ENCODE measurements around the gene SORCS1. TPM values are rescaled to one million over a fixed set of nuclear protein-coding genes. Genes with fewer than 3 reads are reported as not detected.

SORCS1 gene
- total and polyA plus RNA-seq, 2 experiments from 2014 or later, result 2.9 to 8.9 TPM

DNA sequence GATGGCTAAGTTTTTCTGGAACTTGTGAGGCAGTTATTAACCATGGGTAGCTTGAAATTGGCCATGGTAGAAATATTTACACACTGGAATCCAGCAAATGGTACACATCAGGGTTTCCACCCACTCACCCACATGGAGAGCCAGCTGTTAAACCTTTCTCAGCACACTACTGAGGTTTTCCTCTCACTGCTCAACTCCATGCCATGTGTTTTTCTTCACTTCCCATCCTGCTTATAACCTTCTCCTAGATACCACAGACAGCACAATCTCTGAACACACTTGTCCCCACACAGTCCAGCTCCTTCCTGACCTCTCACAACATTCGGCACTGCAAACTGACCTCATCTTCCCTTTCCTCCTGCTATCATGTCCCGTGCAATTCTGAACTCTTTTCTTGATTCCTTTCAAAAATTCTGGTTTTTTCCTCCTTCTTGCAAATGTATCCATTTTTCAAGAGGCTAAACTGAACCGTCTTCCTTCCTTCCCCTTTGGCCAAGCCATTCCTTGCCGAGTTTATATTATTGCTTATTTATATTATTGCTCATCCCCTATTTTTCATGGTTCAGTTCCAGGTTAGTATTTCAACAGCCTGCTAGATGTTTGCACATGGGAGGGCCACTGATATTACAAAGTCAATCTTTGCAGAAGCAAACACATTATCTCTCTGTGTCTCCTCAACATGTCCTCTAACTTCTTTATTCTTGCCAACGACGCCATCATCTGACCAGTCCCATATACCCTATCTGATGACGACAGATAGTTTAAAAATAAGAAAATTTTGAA, 606.4 kb downstream of the SORCS1 start:
- no peaks in the 10 kb centered on the region for H3K36me3 Mint-ChIP-seq (ENCODE audit: low read depth)
- H3K27ac Mint-ChIP-seq, result no peak overlapping the region
- no peak overlapping the region for H3K4me3 ChIP-seq
- no peaks in the 10 kb centered on the region for H3K9me3 Mint-ChIP-seq
- H3K4me2 ChIP-seq, result no peak overlapping the region
- DNase-seq (ENCODE audit: low spot score) (no peak), ATAC-seq (no peak)
- no peaks in the 10 kb centered on the region for H3F3A ChIP-seq (replicated peaks; ENCODE audit: low read depth)
- H3K27me3 Mint-ChIP-seq (ENCODE audit: insufficient read depth, low read depth, poor library complexity), result no peaks in the 10 kb centered on the region
- H3K36me3 ChIP-seq (ENCODE audit: insufficient read depth), result no peaks in the 10 kb centered on the region
- H3K4me3 Mint-ChIP-seq, result no peak overlapping the region
- no peaks in the 10 kb centered on the region for H4K20me1 ChIP-seq (replicated peaks; ENCODE audit: insufficient read depth)
- H3K4me1 ChIP-seq (ENCODE audit: insufficient read depth), result peaks cover 9% of the 10 kb centered on the region; the same call in 1 of the 2 replicates
- no peaks in the 10 kb centered on the region for H3K9me2 ChIP-seq (ENCODE audit: insufficient read depth)
- H3K27me3 ChIP-seq (ENCODE audit: insufficient read depth), result no peaks in the 10 kb centered on the region
- H3K4me1 Mint-ChIP-seq, result peaks cover 13% of the 10 kb centered on the region
- H2AFZ ChIP-seq, result no peak overlapping the region
- TF ChIP-seq ZNF331 (CRISPR knock-in tag; IDR thresholded peaks at IDR 0.05; ENCODE audit: low read depth) (no peak), JUNB (IDR thresholded peaks at IDR 0.05; ENCODE audit: unreplicated experiment) (no peak), EZH2 (IDR thresholded peaks at IDR 0.05; ENCODE audit: low read depth, unreplicated experiment) (no peak), POLR2AphosphoS5 (IDR thresholded peaks at IDR 0.05; ENCODE audit: low read depth) (no peak)
- TF ChIP-seq, protein P1, sequence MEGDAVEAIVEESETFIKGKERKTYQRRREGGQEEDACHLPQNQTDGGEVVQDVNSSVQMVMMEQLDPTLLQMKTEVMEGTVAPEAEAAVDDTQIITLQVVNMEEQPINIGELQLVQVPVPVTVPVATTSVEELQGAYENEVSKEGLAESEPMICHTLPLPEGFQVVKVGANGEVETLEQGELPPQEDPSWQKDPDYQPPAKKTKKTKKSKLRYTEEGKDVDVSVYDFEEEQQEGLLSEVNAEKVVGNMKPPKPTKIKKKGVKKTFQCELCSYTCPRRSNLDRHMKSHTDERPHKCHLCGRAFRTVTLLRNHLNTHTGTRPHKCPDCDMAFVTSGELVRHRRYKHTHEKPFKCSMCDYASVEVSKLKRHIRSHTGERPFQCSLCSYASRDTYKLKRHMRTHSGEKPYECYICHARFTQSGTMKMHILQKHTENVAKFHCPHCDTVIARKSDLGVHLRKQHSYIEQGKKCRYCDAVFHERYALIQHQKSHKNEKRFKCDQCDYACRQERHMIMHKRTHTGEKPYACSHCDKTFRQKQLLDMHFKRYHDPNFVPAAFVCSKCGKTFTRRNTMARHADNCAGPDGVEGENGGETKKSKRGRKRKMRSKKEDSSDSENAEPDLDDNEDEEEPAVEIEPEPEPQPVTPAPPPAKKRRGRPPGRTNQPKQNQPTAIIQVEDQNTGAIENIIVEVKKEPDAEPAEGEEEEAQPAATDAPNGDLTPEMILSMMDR (conservative IDR thresholded peaks at IDR 0.05; ENCODE audit: low read depth in 2 of 2), result peak in 1 of 2 experiments; percentile 35; a peak in 2 of 4 replicates
- TF ChIP-seq, protein P2, sequence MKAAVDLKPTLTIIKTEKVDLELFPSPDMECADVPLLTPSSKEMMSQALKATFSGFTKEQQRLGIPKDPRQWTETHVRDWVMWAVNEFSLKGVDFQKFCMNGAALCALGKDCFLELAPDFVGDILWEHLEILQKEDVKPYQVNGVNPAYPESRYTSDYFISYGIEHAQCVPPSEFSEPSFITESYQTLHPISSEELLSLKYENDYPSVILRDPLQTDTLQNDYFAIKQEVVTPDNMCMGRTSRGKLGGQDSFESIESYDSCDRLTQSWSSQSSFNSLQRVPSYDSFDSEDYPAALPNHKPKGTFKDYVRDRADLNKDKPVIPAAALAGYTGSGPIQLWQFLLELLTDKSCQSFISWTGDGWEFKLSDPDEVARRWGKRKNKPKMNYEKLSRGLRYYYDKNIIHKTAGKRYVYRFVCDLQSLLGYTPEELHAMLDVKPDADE (IDR thresholded peaks at IDR 0.05), result no peak
- no peak overlapping the region for H3K27ac ChIP-seq (ENCODE audit: low read depth)
- H3K79me2 ChIP-seq (replicated peaks; ENCODE audit: insufficient read depth), result no peaks in the 10 kb centered on the region

DNA sequence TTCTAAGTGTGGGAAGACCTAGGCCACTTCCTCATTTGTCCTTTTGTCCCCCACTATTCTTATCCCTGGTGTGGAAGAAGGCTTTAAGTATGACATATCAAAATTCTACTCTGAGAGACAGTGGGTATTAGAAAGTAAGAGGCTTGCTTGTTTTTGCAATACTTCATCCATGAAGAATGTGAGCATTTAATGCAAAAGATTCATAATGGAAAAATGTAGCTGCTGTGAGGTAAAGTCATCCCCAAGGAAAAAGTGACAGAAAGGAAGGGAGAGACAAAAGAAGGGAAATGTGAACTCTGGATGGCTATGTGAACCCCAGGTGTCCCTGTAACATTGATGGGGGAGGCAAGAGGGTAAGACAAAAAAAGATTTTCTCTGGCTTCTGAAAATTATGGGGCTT, 607.5 kb downstream of the SORCS1 start:
- H2AFZ ChIP-seq, result no peak overlapping the region
- no peak overlapping the region for H3K4me2 ChIP-seq
- no peaks in the 10 kb centered on the region for H3K36me3 Mint-ChIP-seq (ENCODE audit: low read depth)
- TF ChIP-seq EZH2 (IDR thresholded peaks at IDR 0.05; ENCODE audit: low read depth, unreplicated experiment), result no peak
- no peak for TF ChIP-seq ZNF331 (CRISPR knock-in tag; IDR thresholded peaks at IDR 0.05; ENCODE audit: low read depth)
- TF ChIP-seq ZNF114 (CRISPR knock-in tag; IDR thresholded peaks at IDR 0.05), result no peak
- TF ChIP-seq JUNB (IDR thresholded peaks at IDR 0.05; ENCODE audit: unreplicated experiment), result no peak
- no peak for TF ChIP-seq CREB1 (CRISPR knock-in tag; IDR thresholded peaks at IDR 0.05; ENCODE audit: low read depth)
- no peak for TF ChIP-seq NANOG (IDR thresholded peaks at IDR 0.05; ENCODE audit: borderline replicate concordance)
- TF ChIP-seq, protein P3, sequence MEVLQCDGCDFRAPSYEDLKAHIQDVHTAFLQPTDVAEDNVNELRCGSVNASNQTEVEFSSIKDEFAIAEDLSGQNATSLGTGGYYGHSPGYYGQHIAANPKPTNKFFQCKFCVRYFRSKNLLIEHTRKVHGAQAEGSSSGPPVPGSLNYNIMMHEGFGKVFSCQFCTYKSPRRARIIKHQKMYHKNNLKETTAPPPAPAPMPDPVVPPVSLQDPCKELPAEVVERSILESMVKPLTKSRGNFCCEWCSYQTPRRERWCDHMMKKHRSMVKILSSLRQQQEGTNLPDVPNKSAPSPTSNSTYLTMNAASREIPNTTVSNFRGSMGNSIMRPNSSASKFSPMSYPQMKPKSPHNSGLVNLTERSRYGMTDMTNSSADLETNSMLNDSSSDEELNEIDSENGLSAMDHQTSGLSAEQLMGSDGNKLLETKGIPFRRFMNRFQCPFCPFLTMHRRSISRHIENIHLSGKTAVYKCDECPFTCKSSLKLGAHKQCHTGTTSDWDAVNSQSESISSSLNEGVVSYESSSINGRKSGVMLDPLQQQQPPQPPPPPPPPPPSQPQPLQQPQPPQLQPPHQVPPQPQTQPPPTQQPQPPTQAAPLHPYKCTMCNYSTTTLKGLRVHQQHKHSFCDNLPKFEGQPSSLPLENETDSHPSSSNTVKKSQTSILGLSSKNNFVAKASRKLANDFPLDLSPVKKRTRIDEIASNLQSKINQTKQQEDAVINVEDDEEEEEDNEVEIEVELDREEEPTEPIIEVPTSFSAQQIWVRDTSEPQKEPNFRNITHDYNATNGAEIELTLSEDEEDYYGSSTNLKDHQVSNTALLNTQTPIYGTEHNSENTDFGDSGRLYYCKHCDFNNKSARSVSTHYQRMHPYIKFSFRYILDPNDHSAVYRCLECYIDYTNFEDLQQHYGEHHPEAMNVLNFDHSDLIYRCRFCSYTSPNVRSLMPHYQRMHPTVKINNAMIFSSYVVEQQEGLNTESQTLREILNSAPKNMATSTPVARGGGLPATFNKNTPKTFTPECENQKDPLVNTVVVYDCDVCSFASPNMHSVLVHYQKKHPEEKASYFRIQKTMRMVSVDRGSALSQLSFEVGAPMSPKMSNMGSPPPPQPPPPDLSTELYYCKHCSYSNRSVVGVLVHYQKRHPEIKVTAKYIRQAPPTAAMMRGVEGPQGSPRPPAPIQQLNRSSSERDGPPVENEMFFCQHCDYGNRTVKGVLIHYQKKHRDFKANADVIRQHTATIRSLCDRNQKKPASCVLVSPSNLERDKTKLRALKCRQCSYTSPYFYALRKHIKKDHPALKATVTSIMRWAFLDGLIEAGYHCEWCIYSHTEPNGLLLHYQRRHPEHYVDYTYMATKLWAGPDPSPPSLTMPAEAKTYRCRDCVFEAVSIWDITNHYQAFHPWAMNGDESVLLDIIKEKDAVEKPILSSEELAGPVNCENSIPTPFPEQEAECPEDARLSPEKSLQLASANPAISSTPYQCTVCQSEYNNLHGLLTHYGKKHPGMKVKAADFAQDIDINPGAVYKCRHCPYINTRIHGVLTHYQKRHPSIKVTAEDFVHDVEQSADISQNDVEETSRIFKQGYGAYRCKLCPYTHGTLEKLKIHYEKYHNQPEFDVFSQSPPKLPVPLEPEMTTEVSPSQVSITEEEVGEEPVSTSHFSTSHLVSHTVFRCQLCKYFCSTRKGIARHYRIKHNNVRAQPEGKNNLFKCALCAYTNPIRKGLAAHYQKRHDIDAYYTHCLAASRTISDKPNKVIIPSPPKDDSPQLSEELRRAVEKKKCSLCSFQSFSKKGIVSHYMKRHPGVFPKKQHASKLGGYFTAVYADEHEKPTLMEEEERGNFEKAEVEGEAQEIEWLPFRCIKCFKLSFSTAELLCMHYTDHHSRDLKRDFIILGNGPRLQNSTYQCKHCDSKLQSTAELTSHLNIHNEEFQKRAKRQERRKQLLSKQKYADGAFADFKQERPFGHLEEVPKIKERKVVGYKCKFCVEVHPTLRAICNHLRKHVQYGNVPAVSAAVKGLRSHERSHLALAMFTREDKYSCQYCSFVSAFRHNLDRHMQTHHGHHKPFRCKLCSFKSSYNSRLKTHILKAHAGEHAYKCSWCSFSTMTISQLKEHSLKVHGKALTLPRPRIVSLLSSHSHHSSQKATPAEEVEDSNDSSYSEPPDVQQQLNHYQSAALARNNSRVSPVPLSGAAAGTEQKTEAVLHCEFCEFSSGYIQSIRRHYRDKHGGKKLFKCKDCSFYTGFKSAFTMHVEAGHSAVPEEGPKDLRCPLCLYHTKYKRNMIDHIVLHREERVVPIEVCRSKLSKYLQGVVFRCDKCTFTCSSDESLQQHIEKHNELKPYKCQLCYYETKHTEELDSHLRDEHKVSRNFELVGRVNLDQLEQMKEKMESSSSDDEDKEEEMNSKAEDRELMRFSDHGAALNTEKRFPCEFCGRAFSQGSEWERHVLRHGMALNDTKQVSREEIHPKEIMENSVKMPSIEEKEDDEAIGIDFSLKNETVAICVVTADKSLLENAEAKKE (CRISPR knock-in tag; IDR thresholded peaks at IDR 0.05), result no peak
- TF ChIP-seq EZH2phosphoT487 (IDR thresholded peaks at IDR 0.05; ENCODE audit: unreplicated experiment), result no peak

More for the DNA sequence above, 607.5 kb downstream of the SORCS1 start:
- DNase-seq (ENCODE audit: low spot score) (no peak), ATAC-seq (no peak)
- no peak overlapping the region for H3K4me3 Mint-ChIP-seq
- H3K9me3 Mint-ChIP-seq, result no peaks in the 10 kb centered on the region
- H3K36me3 ChIP-seq (ENCODE audit: insufficient read depth), result no peaks in the 10 kb centered on the region
- H3K9me2 ChIP-seq (ENCODE audit: insufficient read depth), result no peaks in the 10 kb centered on the region
- no peak overlapping the region for H3K27ac Mint-ChIP-seq
- no peak overlapping the region for H3K4me3 ChIP-seq
- H3K27me3 Mint-ChIP-seq (ENCODE audit: insufficient read depth, low read depth, poor library complexity), result no peaks in the 10 kb centered on the region
- H3K79me2 ChIP-seq (replicated peaks; ENCODE audit: insufficient read depth), result no peaks in the 10 kb centered on the region
- H3K27me3 ChIP-seq (ENCODE audit: insufficient read depth), result no peaks in the 10 kb centered on the region
- peaks cover 10% of the 10 kb centered on the region for H3K4me1 Mint-ChIP-seq
- no peaks in the 10 kb centered on the region for H4K20me1 ChIP-seq (replicated peaks; ENCODE audit: insufficient read depth)
- no peaks in the 10 kb centered on the region for H3F3A ChIP-seq (replicated peaks; ENCODE audit: low read depth)
- no peak overlapping the region for H3K27ac ChIP-seq (ENCODE audit: low read depth)
- 0 out of 2 replicates have a peak, but pooled peaks cover 3% of the 10 kb centered on the region for H3K4me1 ChIP-seq (ENCODE audit: insufficient read depth)

All from GM23338 (cell line).